HG02852 (cell line): ENCODE measurements around the gene KDM4F.

Experiments used
- ATAC-seq: cut with Tn5 transposase; IDR thresholded peaks from one replicate; pipeline ENCODE4 v1.9.1; 2021; ENCODE audit warnings: mild to moderate bottlenecking, moderate library complexity; ENCODE audit not compliant: unreplicated experiment

The KDM4F gene

DNA sequence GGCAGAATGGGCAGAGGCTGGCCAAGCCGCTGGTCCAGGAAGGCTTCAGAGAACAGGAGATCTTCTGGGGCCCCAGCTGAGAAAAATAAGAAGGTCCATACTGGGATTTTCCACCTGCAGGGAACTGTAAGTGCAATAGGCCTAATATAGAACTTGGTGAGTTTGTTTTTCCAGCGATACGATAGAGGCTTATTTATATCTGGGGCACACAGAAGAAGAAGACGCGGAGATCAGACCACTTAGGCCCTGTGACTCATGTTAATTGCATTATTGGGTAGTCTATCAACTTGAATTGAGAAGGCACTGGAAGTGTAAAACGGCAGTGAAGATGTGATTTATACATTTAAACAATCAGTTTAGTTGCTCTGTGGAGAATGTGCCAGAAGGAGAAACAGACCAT is 9.8 kb downstream of the KDM4F start:
- no peak for ATAC-seq

DNA sequence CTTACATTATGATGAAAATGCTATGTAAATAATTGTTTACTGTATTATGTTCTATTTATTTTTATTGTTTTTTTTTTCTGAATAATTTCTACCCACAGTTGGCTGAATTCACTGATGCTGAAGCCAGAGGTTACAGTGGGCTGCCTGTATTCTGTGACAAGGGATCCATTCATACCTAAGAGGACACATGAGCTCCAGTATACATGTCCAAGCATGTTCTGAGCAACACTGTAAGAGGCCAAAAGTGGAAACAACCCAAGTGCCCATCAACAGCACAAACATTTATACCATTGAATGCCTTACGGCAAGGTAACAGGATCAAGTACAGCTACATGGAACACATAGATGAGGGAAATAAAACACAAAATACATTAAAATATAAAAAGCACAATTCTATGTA is 16.1 kb downstream of the KDM4F start:
- ATAC-seq = no peak

DNA sequence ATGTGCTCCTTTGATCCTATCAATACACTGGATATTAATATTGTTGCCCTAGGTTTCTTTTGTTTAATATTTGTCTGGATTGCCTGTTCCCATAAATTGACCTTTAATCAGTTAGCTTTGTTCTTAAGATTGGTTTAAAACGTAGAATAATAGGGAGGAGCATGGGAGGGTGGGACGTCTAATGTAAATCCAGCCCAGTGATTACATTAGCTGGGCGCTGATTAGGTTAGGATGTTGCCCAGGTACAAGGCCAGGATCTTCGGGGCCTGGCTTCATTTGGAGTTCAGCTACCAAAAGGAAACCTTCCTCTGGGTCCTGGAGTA is 17.5 kb downstream of the KDM4F start, which contains the start of gene SRSF8:
Gene SRSF8, plus strand, starts transcription at position 204 of the 323 bp plus-strand sequence. CDS start 308 bp downstream, outside the sequence.
- ATAC-seq = peak; percentile 46

DNA sequence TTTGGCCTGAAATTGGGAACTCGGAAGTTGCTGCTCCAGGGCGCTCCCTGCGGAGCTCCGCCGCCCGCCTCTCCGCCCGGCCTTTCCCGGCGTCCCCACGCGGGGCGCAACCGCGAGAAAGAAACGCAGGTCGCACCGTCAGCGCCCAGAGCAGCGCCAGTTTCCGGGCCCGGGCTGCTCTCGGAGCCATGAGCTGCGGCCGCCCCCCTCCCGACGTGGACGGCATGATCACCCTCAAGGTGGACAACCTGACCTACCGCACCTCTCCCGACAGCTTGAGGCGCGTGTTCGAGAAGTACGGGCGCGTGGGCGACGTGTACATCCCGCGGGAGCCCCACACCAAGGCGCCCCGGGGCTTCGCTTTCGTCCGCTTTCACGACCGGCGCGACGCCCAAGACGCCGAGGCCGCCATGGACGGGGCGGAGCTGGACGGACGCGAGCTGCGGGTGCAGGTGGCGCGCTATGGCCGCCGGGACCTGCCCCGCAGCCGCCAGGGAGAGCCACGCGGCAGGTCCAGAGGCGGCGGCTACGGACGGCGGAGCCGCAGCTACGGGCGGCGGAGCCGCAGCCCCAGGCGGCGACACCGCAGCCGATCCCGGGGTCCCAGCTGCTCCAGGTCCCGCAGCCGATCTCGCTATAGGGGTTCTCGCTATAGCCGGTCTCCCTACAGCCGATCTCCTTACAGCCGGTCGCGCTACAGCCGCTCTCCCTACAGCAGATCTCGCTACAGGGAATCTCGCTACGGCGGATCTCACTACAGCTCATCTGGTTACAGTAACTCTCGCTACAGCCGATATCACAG is 18.0 kb downstream of the KDM4F start:
- ATAC-seq = peak; percentile 67

DNA sequence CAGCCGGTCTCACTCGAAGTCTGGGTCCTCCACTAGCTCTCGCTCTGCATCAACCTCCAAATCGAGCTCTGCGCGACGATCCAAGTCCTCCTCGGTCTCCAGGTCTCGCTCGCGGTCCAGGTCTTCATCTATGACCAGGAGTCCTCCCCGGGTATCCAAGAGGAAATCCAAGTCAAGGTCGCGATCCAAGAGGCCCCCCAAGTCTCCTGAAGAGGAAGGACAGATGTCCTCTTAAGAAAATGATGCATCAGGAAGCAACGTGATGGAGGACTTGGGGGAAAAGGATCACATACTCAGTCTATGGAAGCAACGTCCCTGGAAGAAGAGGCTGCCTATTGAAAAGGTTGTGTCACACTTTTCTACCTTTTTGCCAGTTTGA is 18.6 kb downstream of the KDM4F start:
- no peak for ATAC-seq

DNA sequence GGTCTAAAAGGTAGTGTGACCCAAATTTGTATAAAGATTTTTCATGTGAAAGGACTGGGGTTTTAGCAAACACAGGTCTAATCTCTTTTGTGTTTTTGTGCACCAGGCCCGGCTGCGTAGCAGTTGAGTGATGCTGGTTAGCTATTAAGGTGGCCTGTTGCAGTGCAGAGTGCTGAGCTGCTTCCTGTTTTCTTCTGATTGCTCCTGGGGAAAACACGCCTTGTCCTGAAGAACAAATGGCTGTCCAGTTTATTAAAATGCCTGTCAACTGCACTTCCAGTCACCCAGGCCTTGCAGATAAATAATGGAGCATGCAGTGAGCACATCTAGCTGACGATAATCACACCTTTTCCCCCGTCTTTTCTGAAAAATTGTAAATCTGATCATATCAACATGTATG is 19.3 kb downstream of the KDM4F start:
- ATAC-seq = peak; percentile 63

DNA sequence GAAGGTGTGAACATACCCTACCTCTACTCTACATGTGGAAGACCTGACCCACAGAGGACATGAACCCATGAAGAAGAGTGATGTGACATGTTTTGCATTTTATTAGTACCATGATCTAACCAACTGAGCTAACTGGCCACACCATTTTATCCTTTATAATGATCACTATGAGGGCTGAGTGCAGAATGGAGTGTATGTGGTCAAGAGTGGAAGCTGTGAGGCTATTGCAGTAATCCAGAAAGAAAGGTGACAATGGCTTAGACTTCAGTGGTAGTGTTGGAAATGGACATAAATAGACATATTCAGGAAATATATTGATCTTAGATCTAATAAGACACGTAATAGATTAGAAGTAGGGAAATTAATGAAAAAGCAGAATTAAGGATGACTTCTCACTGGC is 21.2 kb downstream of the KDM4F start:
- ATAC-seq = no peak

DNA sequence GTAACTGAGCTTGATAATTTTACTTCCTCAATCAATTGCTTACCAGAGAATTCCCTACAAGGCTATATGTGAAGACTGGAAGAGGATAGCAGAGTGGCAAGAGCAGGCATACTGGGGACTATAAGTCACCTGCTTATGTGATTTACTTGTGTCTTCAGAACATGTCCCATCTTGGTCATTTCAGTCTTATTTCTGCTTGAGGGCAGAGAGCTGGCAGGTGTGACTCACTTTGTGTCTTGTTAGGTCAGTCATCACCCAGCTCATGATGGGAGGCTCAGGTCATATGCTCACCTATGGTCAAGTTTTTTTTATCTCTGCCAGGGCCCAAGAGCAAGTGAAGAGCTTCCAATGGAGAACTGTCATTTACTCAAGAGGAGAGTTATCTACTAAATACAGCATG is 23.7 kb downstream of the KDM4F start:
- no peak for ATAC-seq

DNA sequence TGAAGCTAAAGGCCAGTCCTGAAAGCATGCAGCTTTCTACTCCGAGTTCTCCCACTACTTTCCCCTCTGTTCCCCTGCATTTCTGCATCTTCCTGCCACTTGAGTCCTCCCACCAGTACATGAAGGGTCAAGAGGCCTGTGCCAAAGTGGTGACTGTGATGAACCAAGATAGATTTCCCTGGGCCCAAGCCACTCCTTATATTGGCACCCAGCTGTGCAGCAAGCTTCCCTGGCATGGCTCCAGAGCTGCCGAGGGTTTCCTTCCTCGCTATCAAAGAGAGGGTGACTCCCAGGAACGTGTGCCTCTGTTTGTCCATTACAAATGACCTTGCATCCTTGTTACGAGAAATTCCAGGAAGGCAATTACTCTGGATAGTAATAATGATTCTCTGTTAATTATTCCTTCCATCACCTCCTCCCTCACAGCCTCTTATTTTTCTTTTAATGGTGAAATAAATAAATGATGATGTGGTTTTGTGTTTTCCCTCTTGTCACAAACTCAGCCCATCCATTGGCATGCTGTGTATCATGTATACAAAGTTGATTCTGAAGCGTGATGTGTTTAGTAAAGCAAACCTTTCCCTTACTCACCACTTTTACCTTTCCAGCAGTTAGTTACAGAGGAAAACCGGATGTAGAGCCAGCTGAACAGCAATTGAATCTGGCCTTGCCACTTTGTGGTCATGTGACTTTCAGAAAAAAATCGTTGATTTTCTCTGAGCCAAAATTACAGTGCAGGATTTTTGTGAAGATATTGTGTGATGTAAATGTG is 25.8 kb downstream of the KDM4F start:
- ATAC-seq = no peak

DNA sequence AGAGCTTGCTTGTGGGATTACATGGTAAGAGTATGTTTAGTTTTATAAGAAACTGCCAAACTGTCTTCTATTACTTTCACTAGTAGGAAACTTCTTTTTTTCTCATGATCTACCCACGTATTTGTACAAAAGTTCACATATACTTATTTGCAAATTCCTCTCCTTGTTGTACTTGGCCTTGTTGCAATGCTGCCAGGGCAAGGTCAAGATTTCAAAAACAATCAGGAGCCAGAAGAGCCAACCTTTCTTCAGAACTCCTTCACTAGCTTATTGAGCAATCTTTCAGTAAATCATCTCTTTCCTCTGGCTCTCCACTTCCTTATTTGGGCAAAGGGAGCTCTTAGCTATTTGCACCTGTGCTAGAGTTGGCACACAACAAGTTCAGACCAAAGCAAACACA is 27.2 kb downstream of the KDM4F start:
- no peak for ATAC-seq

DNA sequence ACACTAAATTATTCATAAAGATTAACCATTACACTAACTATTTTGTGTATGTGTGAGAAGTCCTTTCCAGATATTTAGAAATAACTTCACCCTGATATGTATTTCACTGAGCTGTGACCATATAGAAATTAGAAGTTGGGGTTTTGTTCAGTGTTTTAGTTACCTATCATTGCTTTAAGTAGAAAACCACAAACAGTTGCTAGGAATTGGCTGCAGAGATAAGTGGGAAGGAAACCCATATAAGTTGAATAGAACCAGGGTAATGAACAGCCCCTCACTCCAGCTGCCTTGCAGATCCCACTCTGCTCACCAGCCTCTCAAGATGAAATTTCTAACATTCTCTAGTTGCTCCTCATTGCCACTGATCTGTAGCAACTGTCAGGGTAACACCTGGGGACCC is 27.8 kb downstream of the KDM4F start:
- no peak for ATAC-seq

DNA sequence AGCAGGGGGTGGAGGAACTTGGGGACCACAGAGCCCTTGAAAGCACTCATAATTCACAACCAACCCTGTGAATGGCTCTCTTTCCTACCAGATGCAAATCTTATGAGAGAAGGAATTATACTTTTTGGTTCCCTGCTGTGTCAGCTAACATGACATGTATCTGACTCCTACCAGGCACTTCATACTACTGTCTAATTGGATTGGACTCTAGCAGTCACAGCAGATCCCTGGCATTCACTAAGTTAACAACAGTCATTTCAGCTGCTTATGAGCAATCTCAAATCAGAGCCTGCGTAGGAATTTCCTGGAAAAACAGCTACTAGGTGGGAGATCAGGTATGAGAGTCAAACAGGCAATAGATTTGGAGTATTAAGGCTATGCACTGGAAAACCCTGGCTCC is 29.3 kb downstream of the KDM4F start:
- ATAC-seq = no peak

DNA sequence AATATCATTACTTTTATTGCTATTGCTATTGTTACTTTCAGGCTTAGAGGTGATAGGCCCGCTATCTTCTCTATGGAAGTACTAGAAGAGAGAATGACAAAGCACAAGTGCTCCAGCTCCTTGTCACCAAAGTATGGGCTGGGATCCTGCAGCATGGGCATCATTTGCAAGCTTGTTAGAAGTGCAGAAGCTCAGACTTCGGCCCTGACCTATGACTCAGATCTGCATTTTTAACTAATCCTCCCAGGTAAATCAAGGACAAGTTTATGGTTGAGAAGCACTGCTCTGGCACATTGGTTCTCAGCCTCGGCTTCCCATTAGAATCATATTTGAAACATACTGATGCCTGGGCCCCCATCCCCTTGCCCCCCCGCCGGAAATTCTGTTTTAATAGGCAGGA is 31.8 kb downstream of the KDM4F start:
- ATAC-seq = no peak

DNA sequence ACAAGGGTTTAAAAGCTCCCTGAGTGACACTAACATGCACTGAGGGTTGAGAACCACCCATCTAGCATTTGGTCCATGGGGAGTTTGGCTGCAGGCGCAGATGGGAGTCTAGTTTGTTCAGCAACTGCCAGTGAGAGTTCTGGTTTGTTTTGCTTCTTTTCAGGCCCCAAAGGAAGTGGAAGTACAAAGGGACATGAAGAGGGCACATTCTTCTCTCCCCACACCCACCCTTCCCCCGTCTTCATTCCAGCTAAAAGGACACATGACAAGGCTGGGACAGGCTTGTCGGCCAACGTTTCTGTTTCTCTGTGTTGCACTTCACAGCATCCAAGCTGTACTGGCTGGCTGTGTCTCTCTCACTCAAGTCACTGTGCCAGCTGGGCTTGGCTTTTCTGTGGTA is 32.2 kb downstream of the KDM4F start:
- no peak for ATAC-seq

DNA sequence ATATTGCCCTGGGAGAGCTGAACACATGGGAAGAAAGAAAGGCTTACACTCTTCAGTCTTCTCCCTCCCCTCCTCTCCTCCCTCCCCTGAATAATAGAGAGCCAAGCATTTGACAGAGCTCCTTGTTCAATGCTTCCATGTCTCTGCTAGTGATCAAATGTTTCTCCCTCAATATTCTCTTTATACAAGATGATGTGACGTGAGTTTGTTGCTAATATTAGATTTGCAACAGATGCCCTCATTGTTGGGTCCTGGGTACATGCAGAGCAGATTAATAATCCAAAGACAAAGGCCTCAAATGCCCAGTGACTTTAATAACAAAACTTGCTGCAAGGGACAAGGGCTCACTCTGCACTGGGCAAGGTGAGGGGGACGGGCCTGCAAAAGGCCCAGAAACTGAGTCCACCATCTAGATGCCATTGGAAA is 33.4 kb downstream of the KDM4F start:
- no peak for ATAC-seq

DNA sequence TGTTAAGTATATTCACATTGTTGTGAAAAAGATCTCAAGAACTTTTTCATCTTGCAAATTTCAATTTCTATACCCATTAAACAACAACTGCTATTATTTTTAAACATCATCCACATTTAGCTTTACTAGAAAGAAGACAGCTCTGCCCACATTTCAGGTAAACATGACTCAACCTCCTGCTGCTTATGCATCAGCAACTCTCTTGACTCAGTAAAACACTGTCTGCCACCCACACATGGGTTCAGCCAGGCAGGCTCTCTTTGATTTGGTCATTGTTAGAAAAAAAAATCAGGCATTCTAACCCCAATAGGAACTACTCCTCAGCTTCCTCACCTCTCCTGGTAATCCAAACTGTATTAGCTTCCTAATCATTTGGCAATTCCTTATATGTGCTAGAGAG is 35.3 kb downstream of the KDM4F start:
- ATAC-seq = peak; percentile 48

DNA sequence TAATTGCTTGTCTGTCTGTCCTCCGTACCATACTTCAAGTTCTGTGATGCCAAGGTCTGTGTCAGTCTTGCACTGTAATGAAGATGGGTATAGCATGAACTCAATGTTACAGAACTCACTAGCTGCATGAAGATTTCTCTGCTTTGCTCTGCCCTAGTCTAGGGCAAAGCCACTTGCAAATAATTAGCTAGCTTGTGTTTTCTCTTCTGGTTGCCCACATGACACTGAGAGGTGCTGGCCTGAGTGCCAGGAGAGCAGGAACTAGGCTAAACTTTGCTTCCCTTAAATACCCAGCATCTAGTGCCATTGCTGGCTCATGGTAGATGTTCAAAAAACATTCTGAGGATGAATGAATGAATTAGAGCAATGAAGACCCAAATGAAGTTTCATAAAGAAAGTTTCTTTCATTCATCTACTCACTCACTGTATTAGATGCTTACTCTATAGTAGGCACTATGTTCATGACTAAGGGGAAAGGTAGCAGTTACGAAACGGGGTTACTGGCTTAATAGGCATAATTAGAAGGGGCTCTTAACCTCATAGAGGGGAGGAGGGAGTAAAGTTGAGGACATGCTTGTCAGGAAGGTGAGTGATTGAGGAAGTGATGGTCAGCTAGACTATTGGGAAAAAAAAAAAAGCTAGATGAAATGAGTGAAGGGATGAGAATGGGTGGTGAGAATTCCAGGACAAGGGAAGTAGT is 36.0 kb downstream of the KDM4F start:
- ATAC-seq = no peak

DNA sequence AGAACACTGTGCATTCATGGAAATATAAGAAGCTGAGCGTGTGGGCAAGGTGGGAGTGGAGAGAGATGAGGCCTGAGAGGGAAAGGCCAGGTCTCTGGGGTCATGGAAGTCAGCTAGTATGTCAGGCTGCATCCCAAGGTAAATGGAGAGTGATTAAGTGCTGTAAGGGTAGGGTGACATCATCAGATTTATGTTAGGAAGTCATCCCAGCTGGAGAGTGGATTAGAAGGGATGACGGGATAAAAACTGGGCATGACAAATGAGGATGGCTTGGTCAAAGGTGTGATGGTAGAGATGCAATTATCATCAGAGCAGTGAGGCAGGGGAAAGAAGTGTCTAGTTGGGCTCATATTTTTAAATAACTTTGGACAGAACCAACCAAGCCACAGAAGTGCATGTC is 36.9 kb downstream of the KDM4F start:
- ATAC-seq = no peak

DNA sequence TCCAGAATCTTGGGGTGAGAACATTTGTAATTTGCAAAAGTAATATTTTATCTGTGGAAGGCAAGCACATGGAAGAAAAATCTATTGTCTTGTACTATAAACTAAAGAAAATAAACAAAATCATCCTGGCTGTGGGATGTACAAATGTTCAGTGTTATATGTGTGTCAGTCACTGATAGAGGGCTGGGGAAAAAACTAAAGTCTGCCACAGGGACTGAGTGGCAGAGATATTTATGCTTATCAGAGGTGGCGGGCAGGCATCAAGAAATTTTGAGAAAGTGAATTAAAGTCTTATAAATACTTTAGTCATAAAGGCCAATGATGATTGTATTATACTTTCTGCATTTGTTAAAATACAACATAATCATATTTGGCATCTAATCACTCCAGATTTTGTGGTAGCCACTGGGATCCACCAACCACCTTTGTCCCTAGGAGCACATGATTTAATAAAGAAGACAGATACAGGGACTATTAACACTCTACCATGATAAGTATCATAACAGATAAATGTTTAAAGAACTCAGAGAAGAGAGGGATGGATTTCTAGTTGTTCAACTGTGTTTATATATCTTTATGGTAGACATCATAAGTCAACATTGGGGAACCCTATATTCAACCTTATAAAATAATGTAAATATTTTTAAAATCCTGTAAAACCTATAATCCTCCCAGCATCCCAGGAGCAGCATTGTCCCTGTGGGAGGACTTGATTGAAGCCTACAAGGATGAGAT is 37.8 kb downstream of the KDM4F start:
- no peak for ATAC-seq

DNA sequence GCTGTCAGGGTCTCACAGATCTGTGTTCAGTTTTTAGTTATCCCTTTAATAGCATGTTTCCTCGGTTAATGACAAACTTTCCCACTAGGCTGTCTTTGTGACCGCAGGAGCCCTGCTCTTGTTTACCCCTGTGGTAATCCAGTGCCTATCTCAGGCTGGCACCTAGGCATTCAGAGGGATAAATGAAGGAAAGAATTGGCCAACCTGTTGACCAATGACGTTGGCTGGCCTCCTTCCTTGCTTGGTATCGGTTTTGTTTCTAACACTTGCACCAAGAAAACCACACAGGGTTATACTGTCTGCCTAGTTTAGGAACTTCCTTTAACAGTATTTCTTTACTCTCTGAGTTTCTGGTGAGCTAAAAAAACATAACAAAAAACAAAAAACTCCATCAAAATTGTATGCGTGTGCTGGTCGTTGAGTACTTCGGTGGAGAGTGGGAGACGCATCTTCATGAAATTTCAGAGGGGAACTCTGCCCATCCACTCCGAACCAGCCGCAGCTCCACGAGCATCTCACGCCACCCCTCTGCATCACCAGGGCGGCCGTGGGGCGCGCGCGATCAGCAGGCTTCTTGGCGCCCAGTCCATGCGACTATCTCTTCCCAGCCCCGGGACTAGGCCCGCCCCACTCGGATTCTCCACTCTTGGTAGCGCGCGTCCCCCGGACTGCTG is 39.9 kb downstream of the KDM4F start:
- ATAC-seq = peak; percentile 52
